Measurements from ENCODE around the gene TTF2.

The TTF2 gene

GRCh38 chr1:117059678-117060440 is at the start of gene TTF2:
TSS of gene TTF2 (plus strand) at chr1:117060326. CDS start at chr1:117060347, 21 bp downstream.
- DNase-seq = peak; percentile 96

GRCh38 chr1:117011334-117011733 is 48.8 kb upstream of the TTF2 start:
- no peak for DNase-seq

GRCh38 chr1:117013309-117013858 is 46.7 kb upstream of the TTF2 start:
- DNase-seq = no peak

- no peak for DNase-seq
These were observed 45.9 kb upstream of the TTF2 start for GRCh38 chr1:117014209-117014608.

- DNase-seq = no peak
These were observed 44.4 kb upstream of the TTF2 start for GRCh38 chr1:117015724-117016123.

GRCh38 chr1:117017062-117017461 is 43.1 kb upstream of the TTF2 start:
- no peak for DNase-seq

GRCh38 chr1:117017648-117018047 is 42.5 kb upstream of the TTF2 start:
- no peak for DNase-seq

- DNase-seq = no peak
These were observed 39.5 kb upstream of the TTF2 start for GRCh38 chr1:117020526-117021156.

GRCh38 chr1:117022114-117022513 is 38.0 kb upstream of the TTF2 start:
- no peak for DNase-seq

- no peak for DNase-seq
These were observed 34.6 kb upstream of the TTF2 start for GRCh38 chr1:117025568-117025967.

GRCh38 chr1:117026361-117026760 is 33.8 kb upstream of the TTF2 start:
- no peak for DNase-seq

- DNase-seq = no peak
These were observed 30.4 kb upstream of the TTF2 start for GRCh38 chr1:117029685-117030084.

- no peak for DNase-seq
These were observed 29.8 kb upstream of the TTF2 start for GRCh38 chr1:117030271-117030877.

- DNase-seq = no peak
These were observed 27.9 kb upstream of the TTF2 start for GRCh38 chr1:117032266-117032665.

GRCh38 chr1:117032681-117033539 is 27.2 kb upstream of the TTF2 start:
- DNase-seq = no peak

- DNase-seq = no peak
These were observed 26.4 kb upstream of the TTF2 start for GRCh38 chr1:117033772-117034171.

GRCh38 chr1:117034791-117035290 is 25.3 kb upstream of the TTF2 start:
- DNase-seq = no peak

- DNase-seq = no peak
These were observed 24.1 kb upstream of the TTF2 start for GRCh38 chr1:117036018-117036461.

- DNase-seq = no peak
These were observed 22.3 kb upstream of the TTF2 start for GRCh38 chr1:117037802-117038201.

- DNase-seq = no peak
These were observed 21.9 kb upstream of the TTF2 start for GRCh38 chr1:117038236-117038635.

- no peak for DNase-seq
These were observed 15.9 kb upstream of the TTF2 start for GRCh38 chr1:117044217-117044616.

GRCh38 chr1:117045644-117046043 is 14.5 kb upstream of the TTF2 start:
- DNase-seq = no peak

- no peak for DNase-seq
These were observed 13.3 kb upstream of the TTF2 start for GRCh38 chr1:117046781-117047180.

All from KG1 (cell line).